HG02870 (cell line): ENCODE measurements around the gene PDF.

Experiments
- ATAC-seq: cut with Tn5 transposase; IDR thresholded peaks from one replicate; pipeline ENCODE4 v1.9.1; 2021; ENCODE audit warnings: mild to moderate bottlenecking, moderate library complexity; ENCODE audit not compliant: unreplicated experiment

The PDF gene

DNA sequence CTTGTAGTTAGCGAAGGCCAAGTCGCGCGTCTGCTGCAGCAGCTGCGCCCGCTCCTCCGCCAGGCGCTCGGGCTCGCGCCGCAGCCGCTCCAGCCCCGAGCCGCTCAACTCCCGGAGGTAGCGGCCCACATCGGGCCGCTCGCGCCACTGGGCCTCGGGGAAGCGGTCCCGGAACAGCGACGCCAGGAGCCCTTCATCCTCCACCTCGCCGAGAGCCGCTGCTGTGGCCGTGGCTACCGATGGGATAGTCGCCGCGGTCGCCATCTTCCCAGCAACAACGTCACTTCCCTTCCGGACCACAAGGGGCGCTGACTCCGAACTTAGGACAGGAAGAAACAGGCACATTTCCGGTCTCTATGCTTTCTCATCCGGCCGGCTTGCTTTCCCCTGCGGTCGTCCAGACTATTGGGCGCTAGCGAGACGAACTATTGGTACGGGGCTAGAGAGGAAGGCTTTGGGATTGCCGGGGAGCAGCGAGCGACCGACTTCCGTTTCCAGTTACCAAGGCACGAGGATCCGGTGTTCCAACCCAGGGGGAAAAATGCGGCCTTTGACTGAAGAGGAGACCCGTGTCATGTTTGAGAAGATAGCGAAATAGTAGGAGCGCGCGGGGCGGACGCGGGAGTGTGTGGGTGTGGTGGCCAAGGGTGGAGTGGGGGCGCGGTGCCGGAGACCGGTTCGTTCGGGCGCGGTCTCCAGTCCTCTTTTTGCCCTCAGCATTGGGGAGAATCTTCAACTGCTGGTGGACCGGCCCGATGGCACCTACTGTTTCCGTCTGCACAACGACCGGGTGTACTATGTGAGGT is 9.1 kb upstream of the PDF start, which contains the start of the genes COG8 and NIP7:
Gene COG8 (minus strand): TSS at position 276 of the 806 bp plus-strand sequence. CDS start 12 bp downstream, at position 264.
Gene NIP7 (plus strand): TSS at position 484 of the 806 bp plus-strand sequence. CDS start 58 bp downstream, at position 542.
- ATAC-seq = peak; percentile 92

DNA sequence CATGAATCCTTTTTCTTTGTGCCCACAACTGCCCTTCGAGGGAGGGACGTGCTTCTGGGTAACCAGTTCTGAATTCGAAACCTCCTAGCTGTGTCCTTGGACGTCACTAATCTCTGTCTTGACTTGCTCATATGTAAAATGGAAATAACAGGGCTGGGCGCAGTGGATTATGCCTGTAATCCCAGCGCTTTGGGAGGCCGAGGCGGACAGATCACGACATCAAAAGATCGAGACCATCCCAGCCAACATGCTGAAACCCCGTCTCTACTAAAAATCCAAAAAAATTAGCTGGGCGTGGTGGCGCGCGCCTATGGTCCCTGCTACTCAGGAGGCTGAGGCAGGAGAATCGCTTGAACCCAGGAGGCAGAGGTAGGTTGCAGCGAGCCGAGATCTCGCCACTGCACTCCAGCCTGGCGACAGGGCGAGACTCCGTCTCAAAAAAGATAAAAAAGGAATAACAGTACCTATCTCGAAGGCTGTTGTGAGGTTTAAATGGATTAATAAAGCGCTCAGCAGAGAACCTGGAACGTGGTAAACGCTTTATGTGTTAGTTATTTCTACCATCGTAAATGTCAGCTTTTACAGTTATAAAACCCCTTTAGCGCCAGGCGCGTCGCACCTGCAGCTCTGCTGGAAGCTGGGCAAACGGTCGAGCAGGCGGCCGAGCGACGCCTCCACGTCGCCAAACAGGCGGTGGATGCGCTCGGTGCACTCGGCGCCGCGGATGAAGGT is 8.3 kb upstream of the PDF start:
- no peak for ATAC-seq

DNA sequence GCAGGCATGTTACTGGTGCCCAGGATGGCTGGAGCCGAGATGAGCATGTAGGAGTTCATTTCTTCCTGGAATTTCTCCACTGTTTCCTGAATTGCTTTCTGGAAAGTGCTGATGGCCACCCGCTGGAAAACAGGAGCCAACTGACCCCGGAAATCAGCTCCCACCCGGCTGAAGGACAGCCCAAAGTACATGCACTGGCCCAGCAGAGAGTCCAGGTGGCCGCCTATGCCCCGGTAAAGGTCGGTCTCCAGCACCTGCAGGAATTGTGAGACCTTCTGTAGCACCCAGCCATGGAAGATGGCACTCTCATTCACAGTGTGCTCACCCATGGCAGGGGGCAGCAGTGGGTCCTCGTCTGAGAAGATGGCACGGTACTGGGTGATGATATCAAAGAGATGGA is 4.3 kb upstream of the PDF start:
- no peak for ATAC-seq

DNA sequence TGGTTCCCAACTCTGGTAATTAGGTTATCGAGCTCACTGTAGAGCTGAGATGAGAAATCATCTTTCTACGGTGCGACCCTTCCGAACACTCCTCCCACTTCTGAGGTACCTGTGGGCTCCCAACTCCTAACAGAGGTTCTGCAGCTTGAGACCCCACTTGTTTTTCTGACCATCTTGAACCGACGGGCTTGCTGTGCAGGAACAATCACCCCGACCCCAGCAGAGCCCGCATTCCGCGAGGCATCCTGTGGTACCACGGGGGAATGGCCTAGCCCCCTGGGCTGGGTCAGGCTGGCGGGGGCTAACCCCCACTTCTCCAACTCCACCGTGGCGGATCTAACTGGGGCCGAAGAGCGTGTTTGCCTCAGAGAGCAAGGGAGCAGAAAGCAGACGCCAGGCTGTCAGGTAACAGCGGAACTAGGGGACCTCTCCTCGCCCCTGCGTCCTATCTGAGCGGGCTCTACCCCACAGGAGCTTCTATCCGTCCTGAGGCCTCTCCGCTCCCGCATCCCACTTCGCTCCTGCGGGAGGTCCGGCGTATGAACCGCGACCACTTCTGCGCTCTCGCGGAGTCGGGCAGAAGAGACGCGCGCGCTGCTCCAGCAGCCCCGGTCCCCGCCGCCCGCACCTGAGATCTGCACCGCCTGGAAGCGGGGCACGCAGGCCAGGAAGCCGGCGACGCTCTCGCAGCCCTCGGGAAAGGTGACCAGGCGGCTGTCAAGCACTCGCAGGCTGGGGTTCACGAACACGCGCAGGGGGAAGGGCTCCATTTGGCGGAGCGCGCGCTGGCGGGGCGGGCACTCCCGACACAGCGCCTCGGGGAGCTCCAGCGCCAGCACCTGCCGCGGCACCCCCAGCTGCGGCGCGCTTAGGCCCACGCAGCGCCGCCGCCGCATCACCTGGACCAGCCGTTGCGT is 761 bp downstream of the PDF start:
- peak; percentile 32 for ATAC-seq

DNA sequence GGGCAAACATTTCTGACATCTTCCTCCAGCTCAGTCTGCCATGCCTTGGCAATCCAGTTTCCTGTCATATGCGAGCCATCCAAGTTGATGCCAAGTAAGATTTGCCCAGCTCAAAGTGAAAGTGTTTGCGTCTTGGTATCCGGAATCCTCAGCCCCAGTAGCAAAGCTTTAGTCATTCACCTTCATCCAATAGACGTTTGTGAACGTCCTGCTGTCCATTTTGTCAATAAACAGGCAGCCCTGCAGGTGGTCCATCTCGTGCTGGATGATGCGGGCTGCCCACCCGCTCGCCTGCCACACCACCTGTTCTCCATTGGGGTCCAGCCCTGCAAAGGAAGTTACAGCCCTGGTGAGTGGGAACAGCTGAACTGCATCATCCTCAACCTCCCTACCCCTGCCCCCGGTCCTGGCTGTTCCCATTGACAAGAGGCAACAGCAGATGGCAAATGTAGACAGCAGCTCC is 1.5 kb downstream of the PDF start:
- no peak for ATAC-seq

DNA sequence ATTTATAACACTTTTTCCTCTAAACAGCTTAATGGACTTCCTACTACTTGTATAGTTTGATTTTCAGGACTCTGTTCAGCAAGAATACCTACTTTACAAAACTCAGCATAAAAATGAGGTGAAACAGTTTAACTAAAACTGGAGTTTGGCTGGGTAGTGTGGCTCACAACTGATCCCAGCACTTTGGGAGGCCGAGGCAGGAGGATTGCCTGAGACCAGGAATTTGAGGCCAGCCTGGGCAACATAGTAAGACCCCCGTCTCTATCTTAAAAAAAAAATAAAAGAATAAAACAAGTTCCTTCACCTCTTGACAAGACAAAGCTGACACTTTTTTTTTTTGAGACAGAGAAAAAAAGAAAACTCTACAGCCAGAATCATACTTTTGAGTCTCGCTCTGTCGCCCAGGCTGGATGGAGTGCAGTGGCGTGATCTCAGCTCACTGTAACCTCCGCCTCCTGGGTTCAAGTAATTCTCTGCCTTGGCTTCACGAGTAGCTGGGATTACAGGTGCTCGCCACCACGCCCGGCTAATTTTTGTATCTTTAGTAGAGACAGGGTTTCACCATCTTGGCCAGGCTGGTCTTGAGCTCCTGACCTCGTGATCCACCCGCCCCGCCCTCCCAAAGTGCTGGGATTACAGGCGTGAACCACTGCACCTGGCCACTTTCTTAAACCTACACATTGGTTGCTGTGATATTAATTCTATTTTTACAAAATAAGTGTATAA is 2.6 kb downstream of the PDF start:
- no peak for ATAC-seq

DNA sequence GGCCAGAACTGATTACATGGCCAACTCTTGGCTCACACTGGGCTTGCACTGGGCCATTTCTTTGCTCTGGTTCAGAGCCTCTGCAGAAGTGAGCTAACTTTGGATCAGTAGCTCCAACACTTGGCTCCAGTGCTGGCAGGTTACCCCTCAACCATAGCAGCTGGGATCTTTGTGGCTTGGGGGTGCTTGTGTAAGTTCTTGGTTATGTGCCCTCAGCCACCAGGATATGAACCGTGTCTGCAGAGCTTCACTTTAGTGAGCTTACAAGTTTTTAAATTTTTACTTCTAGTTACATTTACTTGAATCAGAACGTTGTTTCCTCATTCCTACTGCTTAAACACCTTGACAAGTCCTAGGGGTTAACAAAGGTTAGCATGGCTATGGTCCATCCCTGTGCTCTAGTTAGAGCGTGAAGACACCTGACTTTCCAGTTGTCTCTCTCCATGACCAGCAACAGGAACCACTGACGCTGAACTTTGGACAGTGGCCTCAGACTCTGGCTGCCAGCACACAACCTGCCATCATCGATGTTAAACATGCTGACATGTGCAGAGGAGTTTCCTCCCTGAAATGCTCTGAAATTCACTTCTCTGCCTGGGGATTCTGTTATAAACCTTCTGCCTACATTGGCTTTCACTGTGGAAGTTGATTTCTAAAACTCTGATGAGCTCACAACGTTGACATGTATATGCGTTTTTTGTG is 4.1 kb downstream of the PDF start:
- ATAC-seq = no peak

DNA sequence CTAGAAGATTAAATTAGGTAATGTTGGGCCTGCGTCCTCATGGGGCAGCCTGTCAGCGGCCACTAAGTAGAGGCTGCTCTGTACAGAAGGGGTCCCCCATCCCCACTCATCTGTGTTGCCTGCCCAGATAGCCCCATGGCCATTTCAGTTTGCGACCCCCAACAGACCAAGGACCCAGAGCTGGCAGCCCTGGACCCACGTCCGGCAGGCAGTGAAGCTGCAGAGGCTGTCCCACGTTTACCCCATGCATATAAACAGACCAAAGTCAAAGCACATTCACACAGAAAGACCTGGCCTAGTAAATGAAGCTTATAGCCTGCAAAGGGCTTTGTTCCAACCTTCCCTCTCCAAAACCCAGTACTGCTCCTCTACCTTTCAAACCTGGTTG is 4.6 kb downstream of the PDF start:
- no peak for ATAC-seq

DNA sequence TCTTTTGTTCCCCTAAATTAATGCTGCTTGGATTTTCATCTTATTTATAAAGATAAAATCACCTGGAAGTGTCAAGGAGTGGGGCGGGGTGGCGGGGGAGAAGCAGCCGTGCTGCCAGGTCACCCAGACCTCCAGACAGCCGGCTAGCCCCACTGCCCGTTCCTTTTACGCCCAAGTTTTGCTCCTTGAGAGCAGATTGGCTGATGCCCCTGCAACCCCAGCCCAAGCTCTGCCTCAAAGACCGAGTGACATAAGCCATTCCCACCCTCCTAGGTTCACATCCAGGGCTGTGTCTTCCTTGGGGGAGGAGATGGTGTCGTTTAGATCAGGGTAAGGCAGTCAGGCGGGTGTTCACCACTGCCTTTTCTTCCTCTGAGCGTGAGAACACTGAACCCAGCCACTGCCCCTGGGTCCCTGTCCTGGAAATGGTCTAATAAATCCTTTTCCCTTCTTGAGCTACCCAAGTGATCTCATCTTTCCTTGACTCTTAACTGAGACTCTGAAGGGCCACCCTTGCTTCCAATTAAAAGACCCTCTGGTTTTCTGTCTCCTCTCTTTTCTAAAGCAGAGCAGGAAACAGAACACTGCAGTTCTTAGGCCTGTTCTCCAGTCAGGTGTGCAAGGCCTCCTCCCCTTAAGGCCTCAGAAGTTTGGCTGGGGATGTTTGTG is 5.7 kb downstream of the PDF start:
- no peak for ATAC-seq

DNA sequence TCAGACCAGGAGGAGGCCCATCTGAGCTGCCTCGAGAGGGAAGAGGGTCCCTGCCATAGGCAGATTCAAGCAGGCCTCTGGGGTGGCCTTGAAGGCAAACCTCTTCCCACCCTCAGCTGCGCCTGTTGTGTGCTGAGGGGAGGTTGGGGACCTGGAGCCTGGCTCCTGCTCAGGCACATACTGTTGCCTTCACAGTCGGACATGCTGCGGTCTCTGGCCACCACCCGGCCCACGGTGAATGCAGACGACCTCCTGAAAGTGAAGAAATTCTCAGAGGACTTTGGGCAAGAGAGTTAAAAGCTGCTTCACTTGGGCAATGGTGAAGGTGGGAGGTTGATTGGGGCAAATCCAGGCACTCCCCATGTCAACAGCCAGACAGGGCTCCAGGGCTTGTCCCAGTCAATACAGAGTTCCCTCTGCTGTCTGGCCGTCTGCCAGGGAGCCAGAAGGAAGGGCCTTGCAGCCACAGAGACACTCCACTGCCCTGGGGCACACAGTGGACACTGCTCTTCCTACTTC is 6.3 kb downstream of the PDF start:
- no peak for ATAC-seq

DNA sequence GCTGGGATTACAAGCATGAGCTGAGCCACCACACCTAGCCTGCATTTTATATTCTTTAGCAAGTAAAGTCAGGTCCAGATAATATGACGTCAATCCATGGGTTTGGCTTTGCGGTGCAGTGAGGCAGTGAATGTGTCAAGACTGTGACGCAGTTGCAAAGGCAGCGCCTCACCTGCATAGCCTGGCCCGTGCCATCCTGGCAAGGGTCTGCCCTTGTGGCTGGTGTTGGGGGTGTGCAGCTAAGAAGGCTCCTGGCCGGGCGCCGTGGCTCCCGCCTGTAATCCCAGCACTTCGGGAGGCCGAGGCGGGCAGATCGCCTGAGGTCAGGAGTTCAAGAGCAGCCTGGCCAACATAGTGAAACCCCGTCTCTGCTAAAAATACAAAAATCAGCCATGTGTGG is 7.0 kb downstream of the PDF start:
- ATAC-seq = no peak

DNA sequence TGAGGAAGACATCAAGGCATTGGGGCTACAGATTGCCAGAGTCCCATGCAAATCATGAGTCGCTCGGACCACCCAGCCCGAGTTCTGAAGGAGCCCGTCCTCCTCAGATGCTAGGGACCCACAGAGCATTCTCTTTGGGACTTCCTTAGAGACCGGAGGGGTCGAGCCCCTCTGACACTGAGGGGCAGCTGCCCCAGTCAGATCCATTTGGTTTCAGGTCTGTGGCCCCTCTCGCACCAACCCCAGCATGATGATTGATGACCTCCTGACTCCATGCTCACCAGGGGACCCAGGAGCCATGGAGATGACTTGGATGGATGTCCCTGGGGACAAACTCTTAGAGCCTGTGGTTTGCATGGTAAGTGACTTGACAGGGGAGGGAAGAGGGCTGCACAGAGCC is 8.0 kb downstream of the PDF start:
- no peak for ATAC-seq

DNA sequence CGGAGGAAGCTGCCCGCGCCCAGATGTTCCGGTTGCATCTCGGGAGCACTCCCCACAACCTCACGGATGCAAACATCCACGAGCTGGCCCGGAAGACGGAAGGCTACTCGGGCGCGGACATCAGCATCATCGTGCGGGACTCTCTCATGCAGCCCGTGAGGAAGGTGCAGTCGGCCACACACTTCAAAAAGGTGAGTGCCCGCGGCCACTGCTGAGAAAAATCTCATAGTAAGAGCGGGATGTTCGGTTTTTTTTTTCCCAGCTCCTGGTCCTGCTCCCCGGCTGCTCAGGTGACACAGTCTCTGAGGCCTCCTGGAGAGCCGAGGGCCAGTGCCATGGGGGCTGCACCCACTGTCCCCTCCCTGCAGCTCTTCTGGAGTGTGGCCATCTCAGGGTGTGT is 9.3 kb downstream of the PDF start:
- ATAC-seq = no peak

DNA sequence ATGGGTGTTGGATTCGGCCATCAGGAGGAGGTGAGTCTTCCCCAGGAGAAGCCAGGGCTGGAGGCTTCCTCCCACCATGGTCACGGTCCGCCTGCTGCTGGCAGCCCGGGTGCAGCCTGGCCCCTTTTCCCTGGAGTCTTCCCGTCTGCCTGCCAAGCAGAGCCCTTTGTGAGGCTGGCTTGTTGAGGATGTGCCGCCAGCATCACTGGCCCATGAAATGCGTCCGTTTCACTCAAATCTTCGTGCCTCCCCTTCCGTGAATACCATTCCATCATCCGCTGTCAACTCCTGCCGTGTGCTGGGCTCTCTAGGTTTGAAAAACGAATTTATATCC is 9.7 kb downstream of the PDF start:
- ATAC-seq = no peak

DNA sequence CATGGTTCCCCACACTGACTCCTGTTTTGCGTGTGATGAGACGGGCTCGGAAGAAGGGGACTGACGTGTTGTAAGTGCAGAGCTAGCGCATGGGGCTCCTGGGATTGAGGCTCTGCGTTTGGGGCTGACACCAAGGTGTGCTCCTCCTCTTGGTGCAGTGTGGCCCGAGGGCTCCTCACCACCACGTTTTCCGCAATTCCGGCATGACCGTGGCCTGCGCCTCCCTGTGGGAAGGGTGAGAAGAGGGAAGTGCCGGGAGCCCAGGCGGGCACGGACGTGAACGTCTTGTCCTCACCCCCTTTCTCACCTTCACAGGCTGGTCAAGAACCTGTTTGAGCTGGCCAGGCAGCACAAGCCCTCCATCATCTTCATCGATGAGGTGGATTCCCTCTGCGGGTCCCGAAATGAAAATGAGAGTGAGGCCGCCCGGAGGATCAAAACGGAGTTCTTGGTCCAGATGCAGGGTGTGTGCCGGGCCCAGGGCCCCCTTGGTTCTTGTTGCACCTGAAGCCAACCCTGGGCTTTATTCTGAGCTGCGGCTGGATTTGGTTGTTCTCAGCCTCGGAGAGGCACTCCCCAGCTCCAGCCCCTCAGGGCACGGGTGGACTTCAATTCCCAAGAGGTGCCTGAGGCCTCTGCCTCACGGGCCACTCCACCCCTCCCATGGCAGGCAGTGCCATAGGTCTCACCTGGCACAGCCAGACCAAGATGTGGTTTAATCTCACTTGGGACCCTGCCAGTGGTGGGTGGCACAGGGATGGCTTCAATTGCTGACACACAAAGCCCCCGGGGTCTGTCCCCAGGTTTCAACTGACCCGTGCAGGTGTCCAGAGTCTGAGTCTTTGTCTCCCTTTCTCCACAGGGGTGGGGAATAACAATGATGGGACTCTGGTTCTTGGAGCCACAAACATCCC is 10.3 kb downstream of the PDF start:
- ATAC-seq = no peak

DNA sequence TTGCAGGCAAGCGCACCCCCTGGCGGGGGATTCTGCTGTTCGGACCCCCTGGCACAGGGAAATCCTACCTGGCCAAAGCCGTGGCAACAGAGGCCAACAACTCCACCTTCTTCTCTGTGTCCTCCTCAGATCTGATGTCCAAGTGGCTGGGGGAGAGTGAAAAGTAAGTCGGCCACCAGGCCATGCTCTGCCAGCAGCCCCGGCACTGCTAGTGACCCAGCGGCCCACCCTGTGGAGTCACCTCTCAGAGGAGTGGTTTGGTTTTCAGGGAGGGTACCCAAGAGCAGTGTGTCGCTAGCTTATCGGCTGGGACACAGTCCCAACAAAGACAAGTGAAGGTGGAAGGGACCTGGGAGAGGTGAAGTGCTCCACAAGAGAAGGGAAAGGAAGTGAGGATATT is 11.0 kb downstream of the PDF start:
- no peak for ATAC-seq

DNA sequence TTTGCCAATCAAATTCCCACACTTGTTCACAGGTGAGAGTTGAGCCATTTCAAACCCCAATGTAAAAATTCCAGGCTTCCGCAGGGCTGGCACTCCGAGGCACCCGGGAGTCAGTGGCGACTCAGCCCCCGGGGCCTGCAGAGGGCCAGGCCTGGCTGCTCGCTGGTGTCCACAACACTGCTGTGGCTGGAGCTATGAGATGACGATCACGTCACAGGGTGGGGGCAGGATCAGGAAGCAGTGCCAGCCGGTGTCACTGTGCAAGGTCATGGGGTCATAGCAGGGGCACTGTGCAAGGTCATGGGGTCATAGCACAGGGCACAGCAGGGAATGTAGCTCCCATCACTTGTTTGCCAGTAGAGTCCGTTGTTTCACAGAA is 11.5 kb downstream of the PDF start:
- no peak for ATAC-seq
